Left forelimb (tissue), 1 donor: ENCODE data around the gene RPS21.

Experiments used
- DNase-seq: peaks from one replicate; pipeline ENCODE4 v3.0.0-alpha.2; 2018; ENCODE audit warnings: low spot score

The RPS21 gene

DNA sequence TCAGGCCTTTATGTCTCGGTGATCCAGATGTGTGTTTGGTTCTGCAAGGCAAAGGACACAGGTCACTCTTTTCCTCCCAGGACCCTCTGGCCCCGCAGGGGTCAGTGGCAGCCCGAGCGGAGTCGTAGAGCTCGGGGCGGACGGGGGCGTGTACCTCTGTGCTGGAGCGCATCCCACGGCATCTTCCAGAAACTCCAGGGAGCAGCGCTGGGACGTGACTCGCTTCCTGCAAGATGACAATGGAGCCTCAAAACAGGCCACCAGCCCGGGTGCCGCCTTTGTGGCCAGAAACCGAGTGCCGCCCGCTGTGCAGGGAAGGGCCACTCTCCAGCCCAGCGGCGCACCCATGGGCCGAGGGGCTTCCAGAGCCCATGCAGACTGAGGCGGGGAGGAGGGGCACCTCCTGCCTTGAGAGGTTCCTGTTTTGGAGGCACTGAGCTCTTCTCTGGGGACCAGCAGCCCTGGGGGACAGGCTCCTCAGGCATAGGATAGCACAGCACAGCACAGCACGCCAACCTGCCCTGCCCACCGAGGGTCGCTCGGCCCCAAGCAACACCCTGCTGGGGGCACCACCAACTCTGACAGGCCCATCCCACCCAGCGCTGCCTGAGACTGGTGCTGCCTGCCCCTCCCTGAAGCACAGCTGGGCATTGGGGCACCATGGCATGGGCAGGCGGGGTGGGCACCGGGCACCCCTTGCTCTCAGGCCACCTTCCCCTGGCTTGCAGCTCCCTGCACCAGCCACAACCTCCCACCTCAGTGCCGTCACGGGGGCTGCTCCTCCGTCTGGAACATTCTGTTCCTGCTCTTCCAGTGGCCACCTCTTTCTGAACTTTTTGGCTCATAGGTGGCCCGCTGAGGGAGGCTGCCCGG lies 9.7 kb downstream of the RPS21 start:
- DNase-seq = no peak

GRCh38 chr20:62398120-62398821 lies 11.4 kb downstream of the RPS21 start:
- DNase-seq = no peak

GRCh38 chr20:62400021-62400420 lies 13.1 kb downstream of the RPS21 start:
- no peak for DNase-seq

- DNase-seq = no peak
Measured at GRCh38 chr20:62400541-62400940, 13.6 kb downstream of the RPS21 start.

DNA sequence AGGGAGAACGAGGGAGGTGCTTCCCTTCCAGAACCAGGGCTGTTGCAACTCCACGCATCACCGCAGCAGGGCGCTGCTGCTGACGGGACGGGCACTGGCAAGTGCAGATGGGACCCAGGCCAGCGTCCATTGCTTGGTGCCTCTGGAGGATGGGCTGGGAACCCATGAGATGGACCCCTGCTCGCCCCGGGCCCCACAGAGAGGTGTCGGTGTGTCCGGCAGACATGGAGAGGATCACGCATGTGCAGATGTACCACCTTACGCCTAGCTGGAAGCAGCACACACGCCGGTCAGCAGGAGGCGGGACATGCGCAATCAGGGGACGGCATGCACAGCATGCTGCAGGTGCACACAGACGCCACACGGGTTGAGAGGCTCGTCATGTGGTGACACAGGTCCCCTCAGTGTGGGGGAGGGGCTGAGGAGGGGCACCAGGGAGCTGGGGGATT lies 14.5 kb downstream of the RPS21 start:
- DNase-seq = no peak

DNA sequence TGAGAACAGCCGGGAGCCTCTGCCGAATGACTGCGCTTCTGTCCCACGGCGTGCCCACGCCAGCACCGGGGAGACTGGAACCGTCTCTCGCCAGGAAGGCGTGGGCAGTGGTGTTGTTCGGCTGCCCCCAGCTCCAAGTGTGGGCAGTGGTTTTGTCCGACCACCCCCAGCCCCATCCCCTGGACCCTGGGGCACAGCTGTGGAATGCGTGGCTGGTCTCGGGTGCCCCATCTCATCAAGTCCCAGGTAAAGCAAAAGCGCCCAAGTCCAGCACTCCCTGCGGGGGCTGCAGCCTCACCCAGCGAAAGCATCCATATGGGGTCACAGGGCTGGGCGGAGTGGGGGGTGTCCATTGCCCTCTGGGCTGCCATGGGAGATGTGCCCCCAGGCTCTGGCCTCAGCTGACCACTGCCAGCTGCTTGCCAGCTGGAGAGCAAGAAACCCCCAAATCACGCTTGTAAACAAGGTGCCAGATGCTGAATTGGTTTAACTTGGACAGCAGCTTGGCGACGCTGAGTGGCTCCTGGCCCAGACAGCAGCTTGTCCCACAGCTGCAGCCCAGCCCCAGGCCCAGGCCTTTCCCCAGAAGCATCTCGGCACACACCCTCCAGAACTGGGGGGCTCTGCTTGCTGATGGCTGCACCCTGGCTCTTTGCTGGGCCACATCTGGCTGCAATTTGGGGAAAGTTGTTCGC lies 15.7 kb downstream of the RPS21 start:
- no peak for DNase-seq

GRCh38 chr20:62403331-62403730 lies 16.4 kb downstream of the RPS21 start:
- no peak for DNase-seq

- no peak for DNase-seq
Measured at GRCh38 chr20:62404112-62404665, 17.3 kb downstream of the RPS21 start.

DNA sequence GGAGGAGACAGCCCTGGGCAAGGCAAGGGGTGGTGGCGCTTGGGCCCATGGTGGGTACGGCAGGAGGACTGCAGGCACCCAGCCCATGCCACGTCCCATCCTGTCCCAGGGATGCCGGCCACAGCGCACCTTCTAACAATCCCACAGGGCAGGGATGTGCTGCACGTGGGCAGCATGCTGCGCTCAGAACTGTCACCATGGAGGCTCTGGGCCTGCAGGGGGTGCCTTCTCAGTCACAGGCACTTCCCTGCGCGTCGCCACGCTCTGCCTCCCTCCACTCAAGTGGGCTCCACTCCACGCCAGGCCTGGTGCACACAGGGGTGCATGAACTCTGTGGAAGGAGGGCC lies 17.8 kb downstream of the RPS21 start:
- DNase-seq = no peak

DNA sequence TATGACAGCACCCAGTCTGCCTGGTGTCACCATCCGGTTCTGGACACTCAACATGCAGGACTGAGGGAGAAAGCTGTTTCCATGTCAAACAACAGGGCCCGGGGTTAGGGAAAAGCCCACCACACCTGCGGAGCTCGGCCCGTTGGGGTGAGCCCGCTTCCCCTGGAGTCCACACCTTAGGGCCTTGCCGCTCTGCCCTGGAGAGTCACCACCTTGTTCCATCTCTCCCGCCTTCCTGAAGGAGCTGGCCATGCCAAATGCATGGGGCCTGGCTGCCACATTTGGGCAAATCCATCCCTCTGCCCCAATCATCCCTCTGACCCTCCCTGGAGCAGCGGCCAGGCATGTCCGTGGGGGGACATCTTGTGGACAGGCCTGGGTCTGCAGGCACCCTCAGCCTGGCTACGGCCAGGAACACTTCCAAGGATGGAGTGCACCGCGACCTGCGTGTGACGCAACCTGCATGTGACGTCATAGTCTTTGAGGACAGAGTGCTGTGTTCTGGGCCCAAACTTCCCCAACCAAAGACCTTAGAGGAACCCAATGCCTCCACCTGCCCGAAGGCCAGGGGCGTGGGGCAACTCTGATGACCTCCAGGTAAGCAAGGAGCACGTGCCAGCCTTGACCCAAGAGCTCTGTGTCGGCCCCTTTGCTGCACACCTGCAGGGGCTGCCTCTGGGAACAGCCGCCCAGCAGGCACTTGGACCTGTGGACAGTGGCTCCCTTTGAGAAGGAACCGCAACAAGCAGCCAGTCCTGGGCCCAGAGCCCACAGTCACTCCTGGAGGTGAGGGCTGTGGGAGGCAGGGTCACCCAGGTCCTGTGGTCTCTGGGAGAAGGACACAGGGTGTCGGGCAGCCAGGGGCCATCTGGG lies 18.4 kb downstream of the RPS21 start:
- no peak for DNase-seq

DNA sequence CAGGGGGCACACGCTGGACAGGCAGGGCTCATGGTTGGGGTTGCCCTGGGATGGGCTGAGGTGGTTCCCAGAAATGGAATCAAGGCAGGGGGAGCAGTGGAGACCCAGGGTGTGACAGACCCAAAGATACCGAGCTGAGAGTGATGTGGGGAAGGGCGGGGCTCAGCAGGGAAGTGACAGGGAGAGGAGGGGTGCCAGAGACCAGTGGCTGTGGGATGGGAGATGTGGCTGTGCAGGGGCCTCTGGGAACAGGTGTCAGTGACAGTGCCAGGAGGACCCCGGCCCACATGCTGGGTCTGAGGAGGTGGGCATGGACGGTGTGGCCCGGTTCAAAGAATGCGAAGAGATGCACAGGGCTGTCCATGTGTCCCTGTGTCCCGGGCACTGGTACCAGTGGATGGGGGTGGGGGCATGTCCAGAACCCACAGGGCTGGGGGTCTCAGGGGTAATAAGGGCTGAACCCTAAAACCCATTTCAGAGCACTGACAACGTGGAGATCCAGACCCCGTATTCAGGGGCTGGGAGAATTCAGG lies 19.1 kb downstream of the RPS21 start:
- no peak for DNase-seq

GRCh38 chr20:62406635-62407176 lies 19.8 kb downstream of the RPS21 start:
- DNase-seq = no peak

GRCh38 chr20:62407221-62407992 lies 20.5 kb downstream of the RPS21 start, which contains the start of gene CABLES2:
CABLES2 (minus strand) TSS chr20:62407285; CDS start chr20:62407276, 9 bp downstream.
- DNase-seq = peak; percentile 92

DNA sequence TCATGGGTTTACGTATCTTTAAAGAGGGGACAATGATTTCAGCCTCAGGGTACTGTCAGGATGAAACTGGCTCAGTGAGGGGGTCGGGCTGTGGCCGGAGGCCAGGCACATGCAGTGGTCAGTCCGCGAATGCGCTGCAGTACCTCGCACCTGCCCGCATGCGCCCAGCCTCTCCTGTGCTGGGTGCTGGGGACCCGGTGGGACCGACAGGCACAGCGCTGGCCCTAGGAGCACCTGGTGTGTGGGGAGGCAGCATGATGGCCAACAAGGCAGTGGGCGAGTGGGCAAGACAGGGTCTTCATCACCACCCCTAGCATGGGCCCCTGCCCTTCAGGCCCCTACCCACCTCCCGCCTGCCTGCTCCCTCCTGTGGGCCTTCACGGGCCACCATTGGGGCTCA lies 21.2 kb downstream of the RPS21 start:
- DNase-seq = no peak

DNA sequence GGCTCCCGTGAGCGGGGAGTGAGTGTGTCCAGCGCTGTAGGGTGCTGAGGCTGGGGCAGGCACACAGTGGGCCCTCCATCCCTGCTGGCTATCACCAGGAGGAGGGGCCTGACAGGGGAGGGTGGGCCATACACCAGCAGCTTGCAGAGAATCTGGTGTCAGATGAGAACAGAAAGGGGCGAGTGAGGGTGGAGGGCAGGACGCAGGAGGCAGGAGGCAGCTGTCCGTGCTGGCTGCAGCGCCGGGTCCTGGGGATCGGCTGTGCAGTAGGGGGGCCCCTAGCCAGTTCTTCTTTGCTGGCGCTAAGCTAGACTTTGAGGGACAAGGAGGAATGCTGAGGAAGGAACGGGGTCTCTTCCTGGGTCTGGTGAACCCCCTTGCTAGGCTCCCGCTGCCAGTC lies 21.7 kb downstream of the RPS21 start:
- no peak for DNase-seq

- no peak for DNase-seq
Measured at GRCh38 chr20:62409086-62409853, 22.4 kb downstream of the RPS21 start.

DNA sequence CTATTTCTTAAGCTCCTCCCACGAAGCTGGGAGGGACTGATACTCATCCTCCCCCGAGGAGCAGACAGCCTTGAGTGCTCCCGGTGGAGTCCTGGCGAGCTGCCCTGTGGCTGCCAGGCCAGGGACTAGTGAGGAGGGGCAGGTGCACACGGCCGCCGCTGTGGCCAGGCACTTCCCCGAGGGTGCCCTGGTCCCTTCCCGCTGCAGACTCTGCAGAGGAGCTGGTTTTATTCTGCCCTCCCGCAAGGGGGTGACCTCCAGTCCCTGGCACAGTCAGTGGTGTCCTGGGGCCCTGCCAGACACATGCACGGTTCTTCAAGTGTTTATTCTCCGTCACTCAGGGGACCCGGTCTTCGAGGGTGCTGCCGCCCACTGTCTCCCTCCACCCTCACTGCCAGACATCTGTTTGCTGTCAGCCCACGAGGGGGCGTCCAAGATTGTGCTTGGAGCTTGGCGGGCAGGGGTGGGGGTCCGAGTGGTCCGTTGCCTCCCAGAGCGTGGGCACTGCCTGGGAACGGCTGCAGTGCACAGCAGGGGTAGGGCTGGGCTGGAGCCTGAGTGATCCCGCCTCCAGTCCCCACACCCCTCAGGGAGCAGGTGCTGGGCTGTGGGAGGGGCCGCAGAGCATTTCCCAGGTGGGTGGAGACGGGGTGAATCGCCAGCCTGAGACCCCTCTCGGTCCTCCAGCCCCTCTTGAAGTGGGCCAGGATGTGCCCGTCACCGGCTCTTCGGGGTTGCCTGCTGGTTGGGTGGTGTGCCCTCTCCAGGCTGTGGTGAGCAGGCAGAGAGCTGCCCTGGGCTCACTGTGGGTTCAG lies 23.2 kb downstream of the RPS21 start:
- DNase-seq = no peak

GRCh38 chr20:62410746-62411478 lies 24.0 kb downstream of the RPS21 start:
- no peak for DNase-seq
